ENCODE measurements around the gene KAZN.
"Not testable (repeated sequence)": the region's sequence is repeated elsewhere in the genome, so short reads cannot be mapped to it uniquely, and the experiment has no call there.

Gene KAZN

GRCh38 chr1:15039901-15040300 lies 441.4 kb downstream of the KAZN start:
- TF ChIP-seq, protein P1, sequence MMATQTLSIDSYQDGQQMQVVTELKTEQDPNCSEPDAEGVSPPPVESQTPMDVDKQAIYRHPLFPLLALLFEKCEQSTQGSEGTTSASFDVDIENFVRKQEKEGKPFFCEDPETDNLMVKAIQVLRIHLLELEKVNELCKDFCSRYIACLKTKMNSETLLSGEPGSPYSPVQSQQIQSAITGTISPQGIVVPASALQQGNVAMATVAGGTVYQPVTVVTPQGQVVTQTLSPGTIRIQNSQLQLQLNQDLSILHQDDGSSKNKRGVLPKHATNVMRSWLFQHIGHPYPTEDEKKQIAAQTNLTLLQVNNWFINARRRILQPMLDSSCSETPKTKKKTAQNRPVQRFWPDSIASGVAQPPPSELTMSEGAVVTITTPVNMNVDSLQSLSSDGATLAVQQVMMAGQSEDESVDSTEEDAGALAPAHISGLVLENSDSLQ (IDR thresholded peaks at IDR 0.05), result no peak
- TF ChIP-seq HDGF (IDR thresholded peaks at IDR 0.05; ENCODE audit: borderline replicate concordance), result no peak
- no peak for TF ChIP-seq SUZ12 (IDR thresholded peaks at IDR 0.05)
- TF ChIP-seq LEF1 (IDR thresholded peaks at IDR 0.05; ENCODE audit: borderline replicate concordance), result no peak
- no peak for TF ChIP-seq FOXK2 (IDR thresholded peaks at IDR 0.05)
- no peak for TF ChIP-seq ZNF384 (IDR thresholded peaks at IDR 0.05)
- no peak for TF ChIP-seq FOXA1 (IDR thresholded peaks at IDR 0.05)
- TF ChIP-seq ELF4 (IDR thresholded peaks at IDR 0.05), result no peak
- no peak for TF ChIP-seq ARNT (IDR thresholded peaks at IDR 0.05)
- TF ChIP-seq FOXM1 (IDR thresholded peaks at IDR 0.05; ENCODE audit: borderline replicate concordance), result no peak
- TF ChIP-seq NFRKB (IDR thresholded peaks at IDR 0.05), result no peak
- no peak for TF ChIP-seq SP1 (IDR thresholded peaks at IDR 0.05)
- TF ChIP-seq L3MBTL2 (conservative IDR thresholded peaks at IDR 0.05), result no peak
- no peak for TF ChIP-seq BHLHE40 (IDR thresholded peaks at IDR 0.05; ENCODE audit: borderline replicate concordance)
- no peak for TF ChIP-seq CTBP1 (IDR thresholded peaks at IDR 0.05; ENCODE audit: borderline replicate concordance)
- TF ChIP-seq TARDBP (IDR thresholded peaks at IDR 0.05), result no peak
- CTCF ChIA-PET, result no interaction called here
- POLR2A ChIA-PET, result no interaction called here
- no peak for DNase-seq (ENCODE audit: extremely low spot score)

GRCh38 chr1:15040685-15041084 lies 442.2 kb downstream of the KAZN start:
- DNase-seq (ENCODE audit: extremely low spot score); POLR2A ChIA-PET: not testable (repeated sequence)
- CTCF ChIA-PET, result interaction anchor here (0.6 kb wide), 1 partner anchor 72 kb away, joined by 3 read pairs; no protein-coding TSS in a partner anchor

GRCh38 chr1:15042866-15043265 lies 444.4 kb downstream of the KAZN start:
- POLR2A ChIA-PET, result no interaction called here

DNA sequence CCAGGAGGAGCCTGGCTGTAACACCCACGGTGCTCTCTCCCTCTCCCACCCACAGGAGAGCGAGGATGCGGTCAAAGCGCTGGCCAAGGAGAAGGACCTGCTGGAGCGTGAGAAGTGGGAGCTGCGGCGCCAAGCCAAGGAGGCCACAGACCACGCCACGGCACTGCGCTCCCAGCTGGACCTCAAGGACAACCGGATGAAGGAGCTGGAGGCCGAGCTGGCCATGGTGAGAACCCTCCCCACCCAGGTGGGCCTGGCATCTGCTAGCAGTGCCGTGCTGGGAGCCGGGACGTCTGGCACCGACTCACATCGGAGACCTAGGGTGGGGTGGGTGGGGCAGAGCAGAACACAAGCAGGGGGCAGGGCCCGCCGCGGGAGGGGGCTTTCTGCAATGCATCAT lies 445.4 kb downstream of the KAZN start:
- no peak for DNase-seq (ENCODE audit: extremely low spot score)
- ChIA-PET POLR2A (no interaction called here), CTCF (no interaction called here)
- TF ChIP-seq SUZ12 (IDR thresholded peaks at IDR 0.05) (no peak), FOXM1 (IDR thresholded peaks at IDR 0.05; ENCODE audit: borderline replicate concordance) (no peak), ZNF384 (IDR thresholded peaks at IDR 0.05) (no peak), SP1 (IDR thresholded peaks at IDR 0.05) (no peak), HDGF (IDR thresholded peaks at IDR 0.05; ENCODE audit: borderline replicate concordance) (no peak), ARNT (IDR thresholded peaks at IDR 0.05) (no peak), FOXK2 (IDR thresholded peaks at IDR 0.05) (no peak), FOXA1 (IDR thresholded peaks at IDR 0.05) (no peak), TARDBP (IDR thresholded peaks at IDR 0.05) (no peak), NFRKB (IDR thresholded peaks at IDR 0.05) (no peak), L3MBTL2 (conservative IDR thresholded peaks at IDR 0.05) (no peak), ELF4 (IDR thresholded peaks at IDR 0.05) (no peak), BHLHE40 (IDR thresholded peaks at IDR 0.05; ENCODE audit: borderline replicate concordance) (no peak), CTBP1 (IDR thresholded peaks at IDR 0.05; ENCODE audit: borderline replicate concordance) (no peak), LEF1 (IDR thresholded peaks at IDR 0.05; ENCODE audit: borderline replicate concordance) (no peak)
- TF ChIP-seq, protein P1 (IDR thresholded peaks at IDR 0.05), result no peak

More at GRCh38 chr1:15042866-15043265, 444.4 kb downstream of the KAZN start:
- DNase-seq (ENCODE audit: extremely low spot score), result no peak
- CTCF ChIA-PET, result interaction anchor here (0.5 kb wide), 1 partner anchor 276 kb away, joined by 3 read pairs; no protein-coding TSS in a partner anchor
- TF ChIP-seq ZNF384 (IDR thresholded peaks at IDR 0.05), result no peak
- TF ChIP-seq, protein P1 (IDR thresholded peaks at IDR 0.05), result no peak
- TF ChIP-seq HDGF (IDR thresholded peaks at IDR 0.05; ENCODE audit: borderline replicate concordance), result no peak
- TF ChIP-seq CTBP1 (IDR thresholded peaks at IDR 0.05; ENCODE audit: borderline replicate concordance), result no peak
- no peak for TF ChIP-seq NFRKB (IDR thresholded peaks at IDR 0.05)
- no peak for TF ChIP-seq FOXK2 (IDR thresholded peaks at IDR 0.05)
- TF ChIP-seq TARDBP (IDR thresholded peaks at IDR 0.05), result no peak
- TF ChIP-seq ARNT (IDR thresholded peaks at IDR 0.05), result no peak
- no peak for TF ChIP-seq SUZ12 (IDR thresholded peaks at IDR 0.05)

GRCh38 chr1:15045123-15045522 lies 446.6 kb downstream of the KAZN start:
- DNase-seq (ENCODE audit: extremely low spot score), result no peak
- no peak for TF ChIP-seq ELF4 (IDR thresholded peaks at IDR 0.05)
- TF ChIP-seq CTBP1 (IDR thresholded peaks at IDR 0.05; ENCODE audit: borderline replicate concordance), result no peak
- TF ChIP-seq FOXM1 (IDR thresholded peaks at IDR 0.05; ENCODE audit: borderline replicate concordance), result no peak
- TF ChIP-seq FOXA1 (IDR thresholded peaks at IDR 0.05), result no peak
- no peak for TF ChIP-seq L3MBTL2 (conservative IDR thresholded peaks at IDR 0.05)
- TF ChIP-seq LEF1 (IDR thresholded peaks at IDR 0.05; ENCODE audit: borderline replicate concordance), result no peak
- no peak for TF ChIP-seq FOXK2 (IDR thresholded peaks at IDR 0.05)
- no peak for TF ChIP-seq BHLHE40 (IDR thresholded peaks at IDR 0.05; ENCODE audit: borderline replicate concordance)
- TF ChIP-seq TARDBP (IDR thresholded peaks at IDR 0.05), result no peak
- TF ChIP-seq SUZ12 (IDR thresholded peaks at IDR 0.05), result no peak
- no peak for TF ChIP-seq NFRKB (IDR thresholded peaks at IDR 0.05)
- TF ChIP-seq ZNF384 (IDR thresholded peaks at IDR 0.05), result no peak
- TF ChIP-seq SP1 (IDR thresholded peaks at IDR 0.05), result no peak
- no peak for TF ChIP-seq HDGF (IDR thresholded peaks at IDR 0.05; ENCODE audit: borderline replicate concordance)
- TF ChIP-seq, protein P1 (IDR thresholded peaks at IDR 0.05), result no peak
- no peak for TF ChIP-seq ARNT (IDR thresholded peaks at IDR 0.05)
- CTCF ChIA-PET, result no interaction called here
- POLR2A ChIA-PET, result no interaction called here

Data from HEK293T (cell line).